ENCODE measurements around the gene TEX26.

Gene TEX26

DNA sequence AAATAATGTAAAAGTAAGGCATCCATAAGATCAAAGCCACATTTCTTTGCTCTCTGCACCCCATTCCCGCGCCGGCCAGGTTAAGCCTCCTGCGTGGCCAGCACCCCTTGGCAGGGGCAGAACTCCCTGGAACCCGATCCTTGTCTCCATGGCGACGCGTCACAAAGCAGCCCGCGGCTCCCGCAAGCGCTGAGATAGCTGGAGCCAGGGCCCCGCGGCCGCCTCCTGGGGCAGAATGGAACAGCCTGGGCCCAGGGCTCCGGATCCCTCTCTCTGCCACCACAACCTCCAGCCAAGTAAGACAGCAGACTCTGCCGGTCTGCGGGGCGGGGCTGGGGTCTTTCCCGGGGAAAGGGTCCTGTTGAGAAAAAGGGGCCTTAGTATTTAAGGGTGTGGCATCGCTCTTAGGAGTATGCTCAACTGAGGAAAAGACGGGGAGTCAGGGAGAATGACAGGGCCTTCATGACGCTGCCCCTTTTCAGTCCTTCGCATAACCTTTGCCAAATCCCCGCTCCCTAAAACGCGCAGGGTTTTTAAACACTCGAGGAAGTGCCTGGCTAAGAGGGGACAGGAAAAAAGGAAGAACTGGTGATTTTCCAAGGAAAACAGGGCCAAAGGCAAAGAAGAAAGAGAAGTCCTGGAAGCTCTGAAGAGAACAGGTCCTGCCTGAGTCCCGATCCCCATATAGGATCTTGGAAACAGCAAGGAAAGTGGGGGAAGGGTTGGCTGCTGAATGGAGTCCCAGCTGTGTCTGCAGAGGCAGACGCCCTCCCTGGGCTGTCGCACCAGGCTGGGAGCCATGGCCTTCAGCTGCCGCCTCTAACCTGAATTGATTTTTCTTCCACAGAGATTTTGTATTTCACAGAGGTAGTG, at the start of gene TEX26:
Gene TEX26, plus strand, starts transcription at position 176 of the 873 bp plus-strand sequence. Its CDS starts 60 bp downstream, at position 236.
- DNase-seq (ENCODE audit: low read depth in 2 of 3, low spot score in 2 of 3): no peak

DNA sequence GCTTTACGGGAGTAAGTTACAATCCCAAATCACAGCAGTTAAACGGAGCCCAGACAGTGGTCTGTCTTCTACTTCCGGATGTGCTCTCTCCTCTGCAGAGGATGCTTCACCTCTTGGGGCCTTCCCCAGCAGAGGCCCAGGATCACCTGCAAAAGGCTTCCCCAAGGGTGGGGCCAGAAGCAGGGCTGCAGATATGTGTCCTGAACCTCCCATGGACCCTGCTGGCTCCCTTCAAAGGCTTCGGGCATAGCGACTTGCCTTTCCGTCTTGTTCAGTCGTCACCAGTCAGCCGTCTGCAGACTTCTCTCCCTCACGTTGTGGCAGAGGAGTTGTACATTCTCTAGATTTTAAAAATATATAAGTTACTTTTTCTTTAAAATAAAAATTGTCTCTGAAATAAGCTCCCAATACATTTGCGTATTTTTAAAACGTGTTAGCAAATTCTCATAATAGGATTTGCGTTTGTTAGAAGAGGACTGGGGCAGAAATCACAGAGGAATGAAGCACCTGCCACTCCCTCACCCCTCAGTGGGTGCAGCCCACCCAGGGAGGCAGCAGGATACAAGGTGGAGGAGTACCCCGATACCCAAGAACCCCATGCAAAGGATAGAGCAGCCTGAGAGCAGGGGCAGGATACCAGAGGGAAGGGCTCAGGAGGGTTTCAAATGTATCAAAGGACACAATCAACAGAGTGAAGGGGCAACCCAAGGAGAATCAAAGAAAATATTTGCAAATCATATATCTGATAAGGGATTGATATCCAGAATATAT, 49.3 kb upstream of the TEX26 start:
- DNase-seq (ENCODE audit: low read depth in 2 of 3, low spot score in 2 of 3): no peak

DNA sequence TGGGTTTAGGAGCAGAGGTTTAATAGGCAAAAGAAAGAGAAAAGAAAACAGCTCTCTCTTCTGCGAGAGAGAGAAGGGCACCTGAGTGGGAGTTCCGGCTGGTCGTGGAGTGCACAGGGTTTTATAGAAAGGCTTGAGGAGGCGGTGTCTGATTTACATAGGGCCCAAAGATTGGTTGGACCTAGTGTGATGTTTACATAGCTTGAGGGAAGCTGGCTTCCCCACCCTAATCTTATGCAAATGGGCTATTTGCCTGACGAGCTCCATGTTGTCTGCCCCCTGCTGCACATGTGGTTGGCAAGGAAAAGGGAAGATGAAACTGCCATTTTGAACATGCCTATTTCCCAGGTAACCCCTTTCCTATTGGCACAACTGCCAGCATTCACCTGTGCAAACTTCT, 47.9 kb upstream of the TEX26 start:
- DNase-seq (ENCODE audit: low read depth in 2 of 3, low spot score in 2 of 3): no peak

DNA sequence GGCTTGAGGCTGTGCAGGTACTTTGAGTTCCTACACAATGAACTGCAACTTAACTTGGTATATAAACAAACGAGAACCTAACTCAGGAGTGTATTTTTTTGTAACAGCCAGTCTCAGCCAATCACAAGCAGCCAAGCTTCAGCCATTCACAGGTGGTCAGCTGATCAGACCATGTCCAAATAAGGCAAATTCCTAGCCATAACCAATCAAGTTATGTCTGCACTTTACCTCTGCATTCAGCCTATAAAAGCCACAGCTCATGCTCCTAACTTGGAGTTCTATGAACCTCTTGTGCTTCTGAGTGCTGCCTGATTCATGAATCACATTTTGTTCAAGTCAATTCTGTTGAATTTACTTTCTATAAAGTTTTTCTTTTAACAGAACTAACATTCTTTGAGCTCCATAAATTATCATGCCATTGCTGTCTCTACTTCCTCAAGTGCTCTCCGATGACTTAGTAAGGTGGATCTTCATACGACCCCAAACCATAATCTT, 43.2 kb upstream of the TEX26 start:
- no peak for DNase-seq (ENCODE audit: low read depth in 2 of 3, low spot score in 2 of 3)

DNA sequence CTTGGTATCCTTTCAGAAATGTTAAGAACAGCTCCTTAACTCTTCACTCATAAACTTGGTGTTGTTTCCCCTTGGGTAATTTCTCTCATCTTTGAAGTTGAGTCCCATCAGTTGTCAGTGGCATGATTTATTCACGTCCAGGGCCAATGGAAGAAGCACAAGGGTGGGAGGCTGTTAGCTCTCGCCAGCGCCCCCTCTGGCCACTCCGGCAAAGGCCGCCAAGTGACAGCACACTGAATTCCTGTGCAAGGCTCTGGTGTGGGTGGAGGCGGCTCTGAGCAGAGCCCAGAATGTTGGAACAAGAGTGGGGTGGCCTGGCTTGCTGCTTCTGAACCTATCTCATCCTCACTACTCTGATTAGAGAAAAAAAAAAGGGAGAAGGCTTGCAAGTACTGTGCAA, 39.5 kb upstream of the TEX26 start:
- no peak for DNase-seq (ENCODE audit: low read depth in 2 of 3, low spot score in 2 of 3)

DNA sequence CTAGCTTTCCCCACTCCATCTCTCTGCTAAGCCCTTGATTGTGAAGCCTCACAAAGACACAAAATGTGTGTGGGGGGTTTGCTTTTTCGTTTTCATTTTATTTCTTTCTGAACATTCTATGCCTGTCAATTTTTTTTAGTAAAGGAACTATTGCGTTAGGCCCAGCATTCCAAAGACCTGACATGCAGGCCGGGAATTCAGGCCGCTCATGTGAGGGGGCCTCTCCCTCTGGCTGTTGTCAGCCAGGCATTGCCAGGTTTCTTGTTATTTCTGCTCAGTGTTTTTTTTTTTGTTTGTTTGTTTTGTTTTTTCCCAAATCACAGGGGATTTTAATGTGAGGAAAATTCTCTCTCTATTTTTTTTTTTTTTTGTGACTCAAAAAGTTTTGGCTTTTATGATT, 36.7 kb upstream of the TEX26 start:
- no peak for DNase-seq (ENCODE audit: low read depth in 2 of 3, low spot score in 2 of 3)

DNA sequence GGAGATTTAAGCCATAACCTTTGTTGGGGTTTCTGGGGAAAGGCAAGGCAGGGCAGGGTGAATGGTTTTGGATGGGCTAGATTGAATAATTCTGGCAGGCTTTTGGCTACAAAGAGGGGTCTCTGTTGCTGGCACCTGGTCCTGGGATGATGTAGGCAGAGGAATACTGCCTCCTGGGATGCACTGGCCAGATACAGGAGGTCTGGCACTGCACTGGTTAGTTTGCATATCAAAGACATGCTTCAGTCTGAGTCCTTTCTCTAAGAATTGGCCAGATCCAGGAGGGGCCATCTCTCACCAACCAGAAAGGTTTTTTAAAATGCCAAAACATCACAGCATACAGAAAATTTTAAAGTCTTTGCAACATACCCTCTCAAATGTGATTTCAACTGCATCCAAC, 34.4 kb upstream of the TEX26 start:
- no peak for DNase-seq (ENCODE audit: low read depth in 2 of 3, low spot score in 2 of 3)

DNA sequence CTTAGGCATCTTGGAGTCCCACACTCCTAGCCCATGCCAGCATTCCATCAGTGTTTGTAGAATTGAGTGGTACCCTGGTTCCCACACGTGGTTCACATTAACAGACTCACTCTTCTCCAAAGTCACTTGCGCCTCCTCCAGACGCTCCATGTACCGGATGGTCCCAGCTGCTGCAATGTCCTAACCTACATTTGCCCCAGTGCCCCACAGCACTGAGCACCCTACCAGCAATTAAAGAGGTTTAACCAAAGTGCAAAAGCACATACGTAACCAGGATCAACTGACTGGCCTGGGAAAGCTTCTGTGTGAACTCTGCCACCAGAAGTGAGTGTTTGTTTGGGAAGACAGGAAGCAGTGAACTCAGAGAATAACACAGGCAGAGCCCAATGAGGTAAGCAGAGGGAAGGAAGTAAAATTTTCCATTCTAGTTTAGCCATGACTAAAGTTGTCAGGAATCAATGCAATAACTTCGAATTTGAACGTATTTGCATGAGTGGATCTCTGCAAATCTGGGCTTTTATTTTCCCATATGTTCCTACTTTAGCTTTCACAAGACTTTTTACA, 33.7 kb upstream of the TEX26 start:
- no peak for DNase-seq (ENCODE audit: low read depth in 2 of 3, low spot score in 2 of 3)

DNA sequence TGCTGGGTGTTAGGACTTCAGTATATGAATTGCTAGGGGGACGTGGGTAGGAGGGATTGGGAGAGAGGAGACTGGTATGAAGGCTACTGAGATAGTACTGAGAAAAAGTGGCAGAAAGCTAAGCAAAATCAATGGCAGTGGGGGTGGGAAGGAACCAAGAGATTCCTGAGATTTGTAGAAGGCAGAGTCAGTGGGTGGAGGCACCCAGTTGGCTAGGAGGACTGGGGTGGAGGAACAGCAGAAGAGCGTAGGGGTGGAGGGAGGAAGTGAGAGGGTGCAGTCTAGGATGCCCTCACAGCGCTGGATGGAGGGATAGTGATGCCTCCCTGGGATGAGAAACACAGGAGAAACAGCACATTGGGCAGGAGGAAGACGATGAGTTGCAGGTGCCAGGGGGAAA, 32.0 kb upstream of the TEX26 start:
- no peak for DNase-seq (ENCODE audit: low read depth in 2 of 3, low spot score in 2 of 3)

DNA sequence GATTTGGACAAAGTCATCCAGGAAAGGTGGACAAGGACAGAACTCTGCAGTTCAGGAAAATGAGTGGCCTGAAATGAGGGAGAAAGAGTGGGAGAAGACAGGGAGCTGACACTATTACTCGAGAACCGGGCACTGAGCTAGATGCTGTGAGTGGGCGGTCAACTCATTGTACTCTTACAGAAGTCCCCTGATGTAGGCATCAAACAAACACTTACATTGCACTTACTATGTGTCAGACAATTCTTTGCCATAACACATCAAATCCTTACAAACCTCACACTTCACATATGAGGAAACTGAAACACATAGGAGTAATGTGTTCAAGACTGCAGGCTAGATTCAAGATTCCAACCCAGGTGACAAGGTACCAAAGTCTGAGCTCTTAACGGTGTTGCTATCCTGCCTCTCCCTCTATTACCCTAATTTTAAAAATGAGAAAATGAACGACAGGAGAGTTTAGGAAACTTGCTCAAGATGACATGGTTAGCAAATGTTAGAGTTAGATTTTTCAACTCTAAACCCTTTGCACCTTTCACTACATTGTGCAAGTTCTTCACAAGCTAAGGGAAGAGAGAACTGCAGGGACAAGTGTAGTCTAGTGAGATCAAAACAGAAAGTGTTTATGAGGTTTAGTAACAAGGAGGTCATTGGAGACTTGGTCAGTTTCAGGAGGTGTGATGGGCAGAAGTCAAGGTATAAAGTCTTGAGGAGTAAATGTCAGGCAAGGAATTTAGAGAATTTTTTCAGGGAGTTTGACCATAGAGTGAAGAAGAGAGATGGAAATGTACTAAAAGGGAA, 31.3 kb upstream of the TEX26 start:
- DNase-seq (ENCODE audit: low read depth in 2 of 3, low spot score in 2 of 3): no peak

DNA sequence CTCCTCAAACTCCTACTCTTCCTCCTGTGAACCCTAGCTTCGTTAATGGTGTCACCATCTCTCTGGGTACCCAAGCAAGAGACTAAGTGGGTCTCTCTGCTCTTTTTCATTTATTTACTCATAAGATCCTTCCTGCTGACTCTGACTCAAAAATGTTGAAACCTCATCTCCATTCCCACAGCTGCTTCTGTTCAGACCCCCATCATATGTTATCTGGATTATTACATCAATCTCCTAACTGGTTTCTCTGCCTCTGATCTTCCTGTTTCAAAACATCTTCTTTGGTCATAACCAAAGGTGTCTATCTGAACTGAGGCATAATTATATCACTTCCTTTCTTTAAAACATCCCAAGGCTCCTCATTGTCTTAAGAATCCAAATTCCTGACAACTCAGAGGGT, 28.4 kb upstream of the TEX26 start:
- DNase-seq (ENCODE audit: low read depth in 2 of 3, low spot score in 2 of 3): no peak

DNA sequence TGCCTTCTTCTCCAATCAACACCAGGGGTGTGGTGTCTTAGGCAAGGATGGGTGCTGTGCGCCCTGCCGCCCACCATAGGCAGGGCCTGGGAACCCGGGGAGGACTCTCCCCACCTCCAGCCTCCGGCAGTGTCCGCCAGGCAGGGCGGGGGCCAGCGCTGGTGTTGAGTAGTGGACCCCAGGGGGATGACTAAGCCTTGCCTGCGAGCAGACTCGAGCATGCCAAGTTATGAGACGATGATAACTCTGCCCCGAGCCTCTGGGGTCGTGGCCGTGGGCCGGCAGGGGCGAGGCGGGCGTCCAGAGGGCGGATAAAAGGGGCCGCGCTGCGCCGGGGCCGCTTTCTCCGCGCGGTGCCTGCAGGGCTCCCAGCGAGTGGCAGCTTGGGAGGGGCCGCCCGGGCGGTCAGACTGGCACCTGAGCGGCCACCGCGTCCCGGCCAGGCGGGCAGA, 26.5 kb upstream of the TEX26 start, which contains the start of gene MEDAG:
Gene MEDAG, plus strand, starts transcription at position 340 of the 452 bp plus-strand sequence. CDS start 245 bp downstream, outside the sequence.
- no peak for DNase-seq (ENCODE audit: low read depth in 2 of 3, low spot score in 2 of 3)

DNA sequence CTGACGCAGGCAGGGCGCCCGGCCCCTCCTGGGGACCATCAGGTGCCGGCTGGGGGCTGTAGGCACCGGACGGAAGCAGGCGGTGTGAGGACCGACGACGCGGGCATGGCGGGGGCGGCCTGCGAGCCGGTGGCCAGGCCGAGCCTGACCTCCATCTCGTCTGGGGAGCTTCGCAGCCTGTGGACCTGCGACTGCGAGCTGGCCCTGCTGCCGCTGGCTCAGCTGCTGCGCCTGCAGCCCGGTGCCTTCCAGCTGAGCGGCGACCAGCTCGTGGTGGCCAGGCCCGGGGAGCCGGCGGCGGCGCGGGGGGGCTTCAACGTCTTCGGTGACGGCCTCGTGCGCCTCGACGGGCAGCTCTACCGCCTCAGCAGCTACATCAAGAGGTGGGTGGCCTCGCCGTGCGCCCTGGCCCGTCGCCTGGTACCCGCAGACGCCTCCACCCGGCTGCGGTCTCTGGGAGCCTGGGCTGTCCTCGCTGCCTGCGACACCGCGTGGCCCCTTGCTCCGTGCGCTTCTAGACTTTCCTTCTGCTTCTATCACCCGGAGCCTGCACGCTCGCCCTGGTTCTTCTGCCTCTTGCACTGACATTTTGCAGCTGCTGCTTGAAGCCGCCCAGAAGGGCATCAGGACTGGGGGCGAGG, 25.9 kb upstream of the TEX26 start:
- DNase-seq (ENCODE audit: low read depth in 2 of 3, low spot score in 2 of 3): no peak

DNA sequence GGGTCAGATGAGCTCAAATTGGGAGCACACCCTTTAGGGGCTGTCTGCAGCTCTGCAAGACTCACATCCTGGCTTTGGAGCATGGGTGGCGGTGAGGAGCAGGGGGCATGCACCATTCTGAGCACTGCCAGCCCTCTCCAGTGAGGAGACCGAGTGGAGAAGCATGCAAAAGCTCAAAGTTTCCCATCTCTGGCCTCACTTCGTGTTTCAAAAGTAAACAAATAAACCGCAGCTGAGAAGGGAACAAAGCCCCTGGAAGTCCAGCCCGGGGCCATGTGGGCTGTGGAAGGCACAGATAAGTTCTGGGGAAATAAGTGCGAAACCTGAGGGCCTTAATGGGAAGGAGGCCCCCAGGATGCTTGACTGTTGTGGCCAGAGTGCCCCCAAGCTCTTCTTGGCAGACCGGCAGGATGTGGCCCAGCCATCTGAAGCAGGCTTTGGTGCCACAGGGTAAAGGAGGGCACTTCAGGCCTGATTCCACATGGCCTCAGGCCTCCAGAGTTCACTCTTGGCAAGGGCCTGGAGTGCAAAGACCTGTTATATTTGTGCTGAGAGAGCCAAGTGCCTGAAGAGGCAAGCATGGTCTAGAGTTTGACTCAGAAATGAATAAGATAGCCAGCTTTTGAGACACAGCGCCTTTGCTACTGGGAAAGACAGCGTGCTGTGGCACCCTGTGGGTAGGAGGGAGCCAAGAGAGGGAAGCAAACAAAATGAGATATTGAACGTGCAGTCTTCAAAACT, 25.2 kb upstream of the TEX26 start:
- no peak for DNase-seq (ENCODE audit: low read depth in 2 of 3, low spot score in 2 of 3)

DNA sequence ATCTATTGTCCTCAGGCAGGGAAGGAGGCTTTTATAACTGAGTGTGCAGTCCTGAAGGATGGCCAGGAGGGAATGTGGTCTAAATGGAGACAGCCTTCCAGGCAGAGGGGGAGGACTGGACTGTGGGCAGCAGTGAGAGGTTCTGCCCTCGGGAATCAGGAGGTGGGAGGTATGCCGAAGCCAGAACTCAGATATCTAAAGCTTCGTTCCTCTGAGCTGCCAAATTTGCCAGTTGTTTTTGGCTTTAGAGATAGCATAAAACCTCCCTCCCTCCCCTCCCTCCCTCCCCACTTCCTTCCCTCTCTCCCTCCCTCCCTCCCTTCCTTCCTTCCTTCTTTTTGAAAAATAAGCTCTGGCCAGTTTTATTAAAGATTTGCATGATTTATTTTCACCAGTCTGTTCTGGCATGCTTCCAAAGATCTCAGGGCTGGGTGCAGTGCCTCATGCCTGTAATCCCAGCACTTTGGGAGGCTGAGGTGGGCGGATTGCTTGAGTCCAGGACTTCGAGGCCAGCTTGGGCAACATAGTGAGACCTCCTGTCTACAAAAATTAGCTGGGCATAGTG, 24.0 kb upstream of the TEX26 start:
- DNase-seq (ENCODE audit: low read depth in 2 of 3, low spot score in 2 of 3): no peak

DNA sequence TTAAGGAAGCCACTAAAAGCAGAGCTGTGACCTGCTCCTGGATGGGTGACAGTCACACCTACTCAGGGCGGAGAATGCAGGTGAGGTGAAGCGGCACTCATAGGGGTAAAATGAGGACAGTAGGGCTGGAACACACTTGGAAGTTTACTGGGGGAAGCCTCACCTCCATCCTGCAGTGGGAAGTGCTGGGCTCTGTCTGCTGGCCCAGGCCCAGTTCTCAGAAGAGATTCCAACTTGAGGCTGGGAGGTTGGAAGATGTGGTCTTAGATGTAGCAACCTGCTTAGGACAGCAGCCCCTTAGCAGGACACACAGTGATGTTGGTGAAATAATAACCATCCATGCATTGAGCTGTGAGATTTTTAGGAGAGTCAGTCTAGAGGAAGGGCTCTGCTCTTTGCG, 21.8 kb upstream of the TEX26 start:
- no peak for DNase-seq (ENCODE audit: low read depth in 2 of 3, low spot score in 2 of 3)

DNA sequence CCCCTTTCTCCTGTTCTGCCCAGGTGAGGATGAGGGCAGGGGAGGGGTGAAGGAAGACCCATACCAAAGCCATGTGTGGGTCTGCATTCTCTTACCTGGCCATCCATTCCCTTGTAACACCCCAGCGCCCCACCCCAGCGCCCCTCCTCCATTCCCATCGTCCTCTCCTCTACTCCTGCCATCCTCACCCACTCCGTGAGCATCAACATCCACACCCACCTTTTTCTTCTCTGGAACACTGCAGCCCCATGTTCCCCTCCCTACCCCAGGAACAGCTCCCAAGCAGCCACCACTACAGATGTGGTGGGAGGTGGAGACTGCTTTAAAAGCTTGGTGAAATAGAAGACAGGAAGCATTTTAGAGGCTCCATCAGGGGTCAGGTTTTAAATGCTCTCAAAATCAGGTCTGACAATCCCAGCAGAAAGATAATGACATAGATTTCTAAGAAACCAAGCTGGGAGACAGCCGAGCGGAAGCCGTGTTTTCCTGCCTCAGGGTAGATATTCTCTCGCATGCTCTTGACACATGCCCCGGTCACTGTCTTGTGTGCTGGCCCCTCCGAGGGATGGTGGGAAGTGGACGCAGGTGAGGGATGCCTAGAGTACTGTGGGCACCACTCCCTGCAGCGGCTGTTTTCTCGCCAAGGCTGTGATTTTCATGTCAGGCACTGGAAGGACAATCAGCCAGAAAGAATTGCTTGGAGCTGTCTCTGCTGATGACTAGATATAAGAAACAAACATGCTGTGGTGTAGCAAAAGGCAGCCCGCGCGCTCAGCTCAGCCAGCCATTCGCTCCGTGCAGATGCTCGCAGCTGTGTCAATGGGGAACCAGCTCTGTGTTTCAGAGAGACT, 16.5 kb upstream of the TEX26 start:
- DNase-seq (ENCODE audit: low read depth in 2 of 3, low spot score in 2 of 3): no peak

DNA sequence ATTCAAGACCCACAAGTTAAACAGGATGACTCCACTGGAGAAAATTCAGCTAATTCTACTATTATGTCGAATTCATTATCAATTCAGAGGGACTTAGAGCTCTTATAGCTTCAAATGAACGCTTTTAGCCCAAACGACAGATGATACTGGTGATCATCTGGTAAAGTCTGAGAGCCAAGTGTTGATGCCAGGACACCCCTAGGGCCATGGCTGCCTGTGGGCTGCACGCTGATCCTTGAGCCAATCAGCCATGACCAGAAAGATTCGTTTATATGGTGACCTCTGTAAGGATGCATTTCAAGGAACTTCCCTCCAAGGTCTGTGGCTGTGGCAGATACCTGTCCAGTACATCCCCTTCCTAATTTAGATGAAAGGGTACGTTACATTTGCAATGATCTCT, 15.5 kb upstream of the TEX26 start:
- DNase-seq (ENCODE audit: low read depth in 2 of 3, low spot score in 2 of 3): no peak
